ENCODE data around the gene RBL1.

Gene RBL1

GRCh38 chr20:37102571-37102970 is 6.8 kb upstream of the RBL1 start:
- Histone ChIP-seq H3K4me3 (ENCODE audit: low read depth, low read length) (no peak overlapping the region), H3K4me1 (no peaks in the 10 kb centered on the region), H2AFZ (no peak overlapping the region), H3K4me2 (ENCODE audit: low read length) (no peak overlapping the region), H3K79me2 (no peaks in the 10 kb centered on the region), H3K27me3 (ENCODE audit: control insufficient read depth, insufficient read depth, low read length) (no peaks in the 10 kb centered on the region), H3K9ac (no peak overlapping the region), H3K36me3 (ENCODE audit: control insufficient read depth, insufficient read depth, low read length) (no peaks in the 10 kb centered on the region), H3K9me3 (ENCODE audit: control insufficient read depth, low read length) (no peaks in the 10 kb centered on the region), H3K27ac (no peak overlapping the region)
- TF ChIP-seq CTCF (IDR thresholded peaks at IDR 0.05): no peak

- Histone ChIP-seq H3K27ac (peak overlapping the region; percentile 55), H3K4me1 (no peaks in the 10 kb centered on the region), H3K79me2 (peaks cover 5% of the 10 kb centered on the region), H3K9me3 (ENCODE audit: control insufficient read depth, low read length) (no peaks in the 10 kb centered on the region), H3K4me2 (ENCODE audit: low read length) (peak overlapping the region; percentile 71), H3K4me3 (ENCODE audit: low read depth, low read length) (peak overlapping the region; percentile 64), H2AFZ (peak overlapping the region; percentile 100), H3K9ac (no peak overlapping the region), H3K27me3 (ENCODE audit: control insufficient read depth, insufficient read depth, low read length) (no peaks in the 10 kb centered on the region), H3K36me3 (ENCODE audit: control insufficient read depth, insufficient read depth, low read length) (no peaks in the 10 kb centered on the region)
- no peak for TF ChIP-seq CTCF (IDR thresholded peaks at IDR 0.05)
These were observed 731 bp upstream of the RBL1 start for GRCh38 chr20:37096415-37097041.

GRCh38 chr20:37095108-37095598 is 644 bp downstream of the RBL1 start:
- Histone ChIP-seq H3K4me3 (ENCODE audit: low read depth, low read length) (peak overlapping the region; percentile 64), H3K36me3 (ENCODE audit: control insufficient read depth, insufficient read depth, low read length) (no peaks in the 10 kb centered on the region), H3K27ac (no peak overlapping the region), H3K79me2 (peaks cover 5% of the 10 kb centered on the region), H2AFZ (peak overlapping the region; percentile 100), H3K9me3 (ENCODE audit: control insufficient read depth, low read length) (no peaks in the 10 kb centered on the region), H3K27me3 (ENCODE audit: control insufficient read depth, insufficient read depth, low read length) (no peaks in the 10 kb centered on the region), H3K4me2 (ENCODE audit: low read length) (peak overlapping the region; percentile 71), H3K4me1 (no peaks in the 10 kb centered on the region), H3K9ac (peak overlapping the region; percentile 83)
- TF ChIP-seq CTCF (IDR thresholded peaks at IDR 0.05): no peak

GRCh38 chr20:37090407-37090806 is 5.4 kb downstream of the RBL1 start:
- H3K4me2 ChIP-seq (ENCODE audit: low read length): no peak overlapping the region
- no peaks in the 10 kb centered on the region for H3K9me3 ChIP-seq (ENCODE audit: control insufficient read depth, low read length)
- no peaks in the 10 kb centered on the region for H3K36me3 ChIP-seq (ENCODE audit: control insufficient read depth, insufficient read depth, low read length)
- no peaks in the 10 kb centered on the region for H3K4me1 ChIP-seq
- H3K27me3 ChIP-seq (ENCODE audit: control insufficient read depth, insufficient read depth, low read length): no peaks in the 10 kb centered on the region
- H3K27ac ChIP-seq: no peak overlapping the region
- no peak overlapping the region for H3K4me3 ChIP-seq (ENCODE audit: low read depth, low read length)
- H3K79me2 ChIP-seq: peaks cover 4% of the 10 kb centered on the region
- H2AFZ ChIP-seq: no peak overlapping the region
- TF ChIP-seq CTCF (IDR thresholded peaks at IDR 0.05): no peak
- no peak overlapping the region for H3K9ac ChIP-seq

- Histone ChIP-seq H2AFZ (no peak overlapping the region), H3K4me2 (ENCODE audit: low read length) (no peak overlapping the region), H3K9me3 (ENCODE audit: control insufficient read depth, low read length) (no peaks in the 10 kb centered on the region), H3K36me3 (ENCODE audit: control insufficient read depth, insufficient read depth, low read length) (no peaks in the 10 kb centered on the region), H3K27ac (no peak overlapping the region), H3K79me2 (no peaks in the 10 kb centered on the region), H3K27me3 (ENCODE audit: control insufficient read depth, insufficient read depth, low read length) (no peaks in the 10 kb centered on the region), H3K4me1 (no peaks in the 10 kb centered on the region), H3K9ac (no peak overlapping the region), H3K4me3 (ENCODE audit: low read depth, low read length) (no peak overlapping the region)
- TF ChIP-seq CTCF (IDR thresholded peaks at IDR 0.05): peak; percentile 25
These were observed 14.0 kb downstream of the RBL1 start for GRCh38 chr20:37081717-37082289.

All from parathyroid adenoma (tissue), 2 donors.